Measurements from ENCODE around the gene DENND11.

DENND11 gene, protein sequence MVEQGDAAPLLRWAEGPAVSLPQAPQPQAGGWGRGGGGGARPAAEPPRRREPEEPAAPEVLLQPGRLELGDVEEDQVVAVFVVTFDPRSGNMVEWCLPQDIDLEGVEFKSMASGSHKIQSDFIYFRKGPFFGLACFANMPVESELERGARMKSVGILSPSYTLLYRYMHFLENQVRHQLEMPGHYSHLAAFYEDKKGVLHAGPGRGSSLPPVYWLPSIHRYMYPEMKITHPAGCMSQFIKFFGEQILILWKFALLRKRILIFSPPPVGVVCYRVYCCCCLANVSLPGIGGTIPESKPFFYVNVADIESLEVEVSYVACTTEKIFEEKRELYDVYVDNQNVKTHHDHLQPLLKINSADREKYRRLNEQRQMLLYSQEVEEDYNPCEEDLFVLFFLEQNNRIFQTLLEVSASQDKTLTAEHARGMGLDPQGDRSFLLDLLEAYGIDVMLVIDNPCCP

GRCh38 chr7:141702047-141702567 lies at the start of gene DENND11:
TSS of gene DENND11 (minus strand) at chr7:141702166. CDS start at chr7:141702153, 13 bp downstream.
- no peaks in the 10 kb centered on the region for H3K9me3 Mint-ChIP-seq
- peaks cover 14% of the 10 kb centered on the region for H3K27me3 Mint-ChIP-seq
- intact Hi-C loops (cut with micrococcal nuclease): loop anchor here (5.0 kb wide), 1 partner anchor 35 kb away; the partner anchor contains the start of gene SSBP1
- peaks cover 17% of the 10 kb centered on the region for H3K36me3 Mint-ChIP-seq (ENCODE audit: low read depth)
- H3K4me3 Mint-ChIP-seq: peak within 1 kb of the TSS; percentile 77
- peaks cover 45% of the 10 kb centered on the region for H3K4me1 Mint-ChIP-seq (ENCODE audit: low read depth)
- H3K27ac Mint-ChIP-seq: peak within 1 kb of the TSS; percentile 61

- H3K36me3 Mint-ChIP-seq (ENCODE audit: low read depth): peaks cover 88% of the 10 kb centered on the region
- H3K9me3 Mint-ChIP-seq: peaks cover 28% of the 10 kb centered on the region
- H3K27me3 Mint-ChIP-seq: no peaks in the 10 kb centered on the region
- no peak overlapping the region for H3K27ac Mint-ChIP-seq
- H3K4me1 Mint-ChIP-seq (ENCODE audit: low read depth): no peaks in the 10 kb centered on the region
- intact Hi-C loops (cut with micrococcal nuclease): no loop called here
- no peak overlapping the region for H3K4me3 Mint-ChIP-seq
These were observed 46.4 kb upstream of the DENND11 start for GRCh38 chr7:141748396-141748795.

DNA sequence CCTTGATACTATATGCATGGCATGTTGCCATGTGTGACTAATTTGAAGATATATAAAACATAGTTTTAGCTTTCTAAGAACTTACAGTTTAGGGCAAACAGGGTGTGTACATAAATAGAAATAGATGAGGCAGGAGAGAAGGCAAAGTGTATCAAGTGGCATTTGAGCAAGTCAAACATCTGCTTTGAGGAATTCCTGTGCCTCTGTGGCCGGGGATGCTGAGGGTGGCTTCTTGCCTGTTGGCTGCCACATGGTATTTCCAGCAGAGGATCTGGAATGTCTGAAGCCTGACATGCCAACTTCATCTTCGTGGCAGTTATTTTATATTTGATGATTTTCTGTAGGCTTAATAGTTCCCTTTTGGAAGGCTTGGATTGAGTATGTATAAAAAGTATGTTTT lies 42.2 kb upstream of the DENND11 start:
- H3K36me3 Mint-ChIP-seq (ENCODE audit: low read depth): peaks cover 77% of the 10 kb centered on the region
- H3K9me3 Mint-ChIP-seq: no peaks in the 10 kb centered on the region
- intact Hi-C loops (cut with micrococcal nuclease): no loop called here

GRCh38 chr7:141742229-141742628 lies 40.3 kb upstream of the DENND11 start:
- H3K36me3 Mint-ChIP-seq (ENCODE audit: low read depth): peaks cover 72% of the 10 kb centered on the region

More for the DNA sequence above, 42.2 kb upstream of the DENND11 start:
- no peak overlapping the region for H3K4me3 Mint-ChIP-seq
- no peaks in the 10 kb centered on the region for H3K27me3 Mint-ChIP-seq
- no peak overlapping the region for H3K27ac Mint-ChIP-seq
- H3K4me1 Mint-ChIP-seq (ENCODE audit: low read depth): peaks cover 12% of the 10 kb centered on the region

GRCh38 chr7:141739250-141739649 lies 37.3 kb upstream of the DENND11 start:
- intact Hi-C loops (cut with micrococcal nuclease): loop anchor here (5.0 to 10.0 kb wide), 2 partner anchors 37 to 184 kb away; partner anchors contain the start of genes AGK and DENND11
- peaks cover 29% of the 10 kb centered on the region for H3K4me1 Mint-ChIP-seq (ENCODE audit: low read depth)
- H3K9me3 Mint-ChIP-seq: no peaks in the 10 kb centered on the region
- no peaks in the 10 kb centered on the region for H3K27me3 Mint-ChIP-seq
- peaks cover 53% of the 10 kb centered on the region for H3K36me3 Mint-ChIP-seq (ENCODE audit: low read depth)
- peak overlapping the region; percentile 3 for H3K27ac Mint-ChIP-seq
- H3K4me3 Mint-ChIP-seq: peak overlapping the region; percentile 98

More at GRCh38 chr7:141742229-141742628, 40.3 kb upstream of the DENND11 start:
- H3K27me3 Mint-ChIP-seq: no peaks in the 10 kb centered on the region
- H3K27ac Mint-ChIP-seq: no peak overlapping the region
- intact Hi-C loops (cut with micrococcal nuclease): no loop called here
- no peaks in the 10 kb centered on the region for H3K9me3 Mint-ChIP-seq
- no peak overlapping the region for H3K4me3 Mint-ChIP-seq
- peaks cover 25% of the 10 kb centered on the region for H3K4me1 Mint-ChIP-seq (ENCODE audit: low read depth)

- Mint-ChIP-seq H3K27ac (peak overlapping the region; percentile 97), H3K27me3 (no peaks in the 10 kb centered on the region), H3K4me1 (ENCODE audit: low read depth) (peaks cover 29% of the 10 kb centered on the region), H3K9me3 (no peaks in the 10 kb centered on the region), H3K4me3 (peak overlapping the region; percentile 98), H3K36me3 (ENCODE audit: low read depth) (peaks cover 47% of the 10 kb centered on the region)
- intact Hi-C loops (cut with micrococcal nuclease): loop anchor here (1.0 to 10.0 kb wide), 3 partner anchors 36 to 184 kb away; partner anchors contain the start of genes AGK and DENND11
These were observed 36.6 kb upstream of the DENND11 start for GRCh38 chr7:141738592-141739013.

DNA sequence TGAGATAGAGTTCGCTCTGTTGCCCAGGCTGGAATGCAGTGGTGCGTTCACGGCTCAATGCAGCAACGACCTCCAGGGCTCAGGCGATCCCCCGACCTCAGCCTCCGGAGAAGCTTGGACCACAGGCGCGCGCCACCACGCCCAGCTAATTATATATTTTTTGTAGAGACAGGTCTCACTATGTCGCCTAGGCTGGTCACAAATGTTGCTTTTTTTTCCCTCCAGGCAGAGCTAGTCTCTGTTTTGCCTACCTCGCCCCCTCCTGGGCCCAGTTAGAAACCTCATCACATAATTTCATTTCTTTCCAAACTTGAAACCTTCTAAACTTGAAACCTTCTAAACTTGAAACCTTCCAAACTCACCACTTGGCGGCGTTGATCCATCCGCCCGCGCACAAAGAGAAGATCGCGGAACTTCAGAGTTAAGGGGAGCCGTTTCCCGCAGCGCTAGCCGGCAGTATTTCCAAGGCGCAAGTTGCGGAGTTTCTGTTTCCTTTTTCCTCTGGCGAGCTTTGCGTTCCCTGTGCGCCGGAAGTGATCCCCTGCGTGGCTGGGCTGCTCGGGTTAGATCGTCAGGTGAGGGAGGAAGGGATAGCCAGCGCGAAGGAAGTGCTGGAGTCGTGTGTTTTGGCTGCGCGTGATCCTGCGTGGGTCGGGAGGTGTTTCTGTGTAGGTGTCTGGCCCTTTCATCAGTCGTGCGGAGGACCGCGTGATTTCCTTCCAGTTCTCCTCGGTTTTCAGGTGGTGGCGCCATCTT lies 36.0 kb upstream of the DENND11 start, which contains the start of gene SSBP1:
SSBP1 (plus strand) TSS at position 523 of the 756 bp plus-strand sequence. CDS start 809 bp downstream, outside the sequence.
- Mint-ChIP-seq H3K9me3 (no peaks in the 10 kb centered on the region), H3K27me3 (no peaks in the 10 kb centered on the region), H3K27ac (peak within 1 kb of the TSS; percentile 97), H3K4me3 (peak within 1 kb of the TSS; percentile 98), H3K36me3 (ENCODE audit: low read depth) (peaks cover 41% of the 10 kb centered on the region), H3K4me1 (ENCODE audit: low read depth) (peaks cover 29% of the 10 kb centered on the region)
- intact Hi-C loops (cut with micrococcal nuclease): loop anchor here (1.0 to 10.0 kb wide), 3 partner anchors 36 to 183 kb away; partner anchors contain the start of genes AGK and DENND11

DNA sequence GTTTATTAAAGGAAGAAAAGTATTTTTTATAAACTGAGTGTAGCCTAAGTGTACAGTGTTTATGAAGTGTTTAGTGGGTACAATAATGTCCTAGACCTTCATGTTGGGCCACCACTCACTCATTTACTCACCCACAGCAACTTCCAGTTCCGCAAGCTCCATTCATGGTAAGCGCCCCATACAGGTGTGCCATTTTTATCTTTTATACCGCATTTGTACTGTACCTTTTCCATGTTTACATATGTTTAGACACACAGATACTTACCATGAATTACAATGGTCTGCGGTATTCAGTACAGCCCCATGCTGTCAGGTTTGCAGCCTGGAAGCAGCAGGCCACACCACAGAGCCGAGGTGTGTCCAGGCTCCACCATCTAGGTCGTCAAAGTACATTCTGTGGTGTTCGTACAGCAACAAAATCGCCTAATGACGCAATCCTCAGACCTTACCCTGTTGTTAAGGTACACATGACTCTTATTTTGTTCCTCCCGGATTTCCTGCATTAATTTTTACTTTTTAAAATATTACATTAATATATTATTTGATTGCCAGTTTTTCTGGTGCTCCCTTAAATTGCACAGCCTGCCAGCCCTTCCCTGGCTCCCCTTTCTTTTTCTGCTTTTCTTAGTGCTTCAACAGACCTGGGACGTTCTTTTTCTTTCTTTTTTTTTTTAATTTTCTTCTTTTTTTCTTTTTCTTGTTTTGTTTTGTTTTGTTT lies 35.3 kb upstream of the DENND11 start:
- intact Hi-C loops (cut with micrococcal nuclease): loop anchor here (5.0 to 10.0 kb wide), 2 partner anchors 35 to 182 kb away; partner anchors contain the start of genes AGK and DENND11
- peak overlapping the region; percentile 97 for H3K27ac Mint-ChIP-seq
- H3K36me3 Mint-ChIP-seq (ENCODE audit: low read depth): peaks cover 34% of the 10 kb centered on the region
- H3K4me3 Mint-ChIP-seq: peak overlapping the region; percentile 98
- no peaks in the 10 kb centered on the region for H3K27me3 Mint-ChIP-seq
- peaks cover 29% of the 10 kb centered on the region for H3K4me1 Mint-ChIP-seq (ENCODE audit: low read depth)
- H3K9me3 Mint-ChIP-seq: no peaks in the 10 kb centered on the region

- Mint-ChIP-seq H3K27me3 (no peaks in the 10 kb centered on the region), H3K36me3 (ENCODE audit: low read depth) (no peaks in the 10 kb centered on the region), H3K4me1 (ENCODE audit: low read depth) (no peaks in the 10 kb centered on the region), H3K4me3 (no peak overlapping the region), H3K9me3 (no peaks in the 10 kb centered on the region), H3K27ac (no peak overlapping the region)
- intact Hi-C loops (cut with micrococcal nuclease): loop anchor here (10.0 kb wide), 1 partner anchor 177 kb away; the partner anchor contains the start of gene AGK
These were observed 29.6 kb upstream of the DENND11 start for GRCh38 chr7:141731476-141732149.

DNA sequence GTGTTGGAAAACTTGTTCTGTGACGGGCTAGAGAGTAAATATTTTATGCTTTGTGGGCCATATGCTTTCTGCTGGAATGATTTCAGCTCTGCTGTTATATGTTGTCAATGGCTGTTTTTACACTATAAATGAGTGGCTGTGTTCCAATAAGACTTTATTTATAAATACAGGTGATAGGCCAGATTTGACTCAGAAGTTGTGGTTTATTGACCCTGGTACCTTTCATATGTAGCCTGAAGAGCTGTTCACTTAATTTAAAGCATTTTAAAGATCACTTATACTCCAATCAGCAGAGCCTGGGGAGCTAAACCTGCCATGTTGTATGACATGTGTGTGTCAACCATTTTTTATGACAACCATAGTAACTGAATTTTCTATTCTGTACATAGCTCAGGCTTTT lies 27.1 kb upstream of the DENND11 start:
- H3K9me3 Mint-ChIP-seq: no peaks in the 10 kb centered on the region
- no peak overlapping the region for H3K4me3 Mint-ChIP-seq
- no peaks in the 10 kb centered on the region for H3K36me3 Mint-ChIP-seq (ENCODE audit: low read depth)
- H3K27ac Mint-ChIP-seq: no peak overlapping the region
- intact Hi-C loops (cut with micrococcal nuclease): no loop called here
- no peaks in the 10 kb centered on the region for H3K27me3 Mint-ChIP-seq
- H3K4me1 Mint-ChIP-seq (ENCODE audit: low read depth): no peaks in the 10 kb centered on the region

DNA sequence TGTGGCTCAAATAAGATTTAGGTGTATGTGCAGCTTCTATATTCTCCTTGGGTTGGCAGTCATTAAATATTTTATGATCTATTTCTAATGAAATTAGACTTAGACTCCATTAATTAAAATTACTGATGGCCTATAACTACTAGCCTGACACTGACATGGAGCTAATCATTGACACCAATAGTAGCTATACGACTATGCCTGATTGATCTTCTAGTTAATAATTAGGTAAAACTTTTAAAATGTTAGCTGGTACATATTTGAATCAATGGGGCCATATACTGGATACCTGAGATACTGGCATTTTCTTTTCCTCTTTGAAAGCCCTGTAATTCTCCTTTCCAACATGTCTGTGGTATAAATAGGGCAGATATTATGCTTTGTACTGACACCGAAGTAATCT lies 20.6 kb upstream of the DENND11 start:
- no peak overlapping the region for H3K4me3 Mint-ChIP-seq
- H3K9me3 Mint-ChIP-seq: no peaks in the 10 kb centered on the region
- no peaks in the 10 kb centered on the region for H3K4me1 Mint-ChIP-seq (ENCODE audit: low read depth)
- H3K36me3 Mint-ChIP-seq (ENCODE audit: low read depth): no peaks in the 10 kb centered on the region
- H3K27ac Mint-ChIP-seq: no peak overlapping the region
- intact Hi-C loops (cut with micrococcal nuclease): no loop called here
- H3K27me3 Mint-ChIP-seq: no peaks in the 10 kb centered on the region

DNA sequence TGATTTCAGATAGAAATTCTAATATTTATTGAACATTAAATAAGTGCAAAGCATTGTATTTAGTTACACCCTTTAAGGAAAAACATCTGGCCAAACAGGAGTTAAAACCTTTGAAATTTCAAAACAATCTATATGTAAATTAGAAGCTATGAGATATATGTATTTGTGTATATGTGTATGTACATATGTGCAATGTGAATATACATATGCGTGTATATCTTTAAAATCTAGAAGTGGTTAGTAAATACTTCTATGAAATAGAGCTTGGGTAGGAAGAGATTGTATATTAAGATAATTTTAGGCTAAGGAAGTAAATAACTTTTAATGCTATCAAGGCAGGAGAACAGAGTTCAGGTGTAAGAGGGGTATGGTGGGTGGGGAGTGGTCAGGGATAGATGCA lies 15.5 kb upstream of the DENND11 start:
- Mint-ChIP-seq H3K4me1 (ENCODE audit: low read depth) (no peaks in the 10 kb centered on the region), H3K9me3 (no peaks in the 10 kb centered on the region), H3K36me3 (ENCODE audit: low read depth) (no peaks in the 10 kb centered on the region), H3K27me3 (no peaks in the 10 kb centered on the region), H3K27ac (no peak overlapping the region), H3K4me3 (no peak overlapping the region)
- intact Hi-C loops (cut with micrococcal nuclease): no loop called here
